H1 (cell line): ENCODE measurements around the gene MYO16. TPM values are rescaled to one million over a fixed set of nuclear protein-coding genes. Genes with fewer than 3 reads are reported as not detected.

Experiments
- CTCF ChIA-PET: fragments of 300-600 bp; sonication (Branson Sonifier 250); formaldehyde crosslinking; loops from one replicate; lab custom pipeline; 2021; ENCODE audit not compliant: partially characterized antibody; lab: Charles Lee
- POLR2A ChIA-PET: fragments of 300-600 bp; sonication (Branson Sonifier 250); formaldehyde crosslinking; loops from one replicate; lab custom pipeline; 2021; ENCODE audit warnings: inconsistent platforms; ENCODE audit not compliant: partially characterized antibody; lab: Charles Lee
- DNase-seq, 2 experiments: peaks; one replicate each; pipeline versions ENCODE4 v3.0.0 to v3.0.0-alpha.2; 2010 to 2022; ENCODE audit warnings: low spot score in 2 of 2, low read depth in 1 of 2, mixed read lengths in 1 of 2
- FAIRE-seq: peaks from 2 replicates; lab custom pipeline; 2011; peaks lifted over from hg19 to GRCh38; lab: Jason Lieb, UNC
- H2AFZ ChIP-seq: 2 replicates; pipeline ENCODE4 v1.8.1; 2012; ENCODE audit warnings: low read length, inconsistent platforms
- H2AK5ac ChIP-seq: 2 replicates; pipeline ENCODE4 v1.6.1; 2013; ENCODE audit warnings: low read depth, low read length
- H2BK120ac ChIP-seq: replicated peaks from 2 replicates; pipeline ENCODE3; 2013; ENCODE audit warnings: low read depth, low read length, inconsistent platforms
- H2BK12ac ChIP-seq: 2 replicates; pipeline ENCODE4 v1.6.1; 2013; ENCODE audit warnings: low read depth, low read length
- H2BK15ac ChIP-seq: 2 replicates; pipeline ENCODE4 v1.6.1; 2013; ENCODE audit warnings: low read length
- H2BK20ac ChIP-seq: 2 replicates; pipeline ENCODE4 v1.6.1; 2013; ENCODE audit warnings: low read length
- H2BK5ac ChIP-seq: 2 replicates; pipeline ENCODE4 v1.6.1; 2013; ENCODE audit warnings: low read depth, low read length
- H3K14ac ChIP-seq: 2 replicates; pipeline ENCODE4 v1.6.1; 2013; ENCODE audit warnings: inconsistent platforms; ENCODE audit not compliant: insufficient read length
- H3K18ac ChIP-seq: 2 replicates; pipeline ENCODE4 v1.6.1; 2013; ENCODE audit warnings: low read length; ENCODE audit errors: extremely low read depth
- H3K23ac ChIP-seq: 2 replicates; pipeline ENCODE4 v1.6.1; 2013; ENCODE audit warnings: inconsistent platforms; ENCODE audit not compliant: insufficient read length
- H3K23me2 ChIP-seq: 2 replicates; pipeline ENCODE4 v1.6.1; 2013; ENCODE audit warnings: low read depth, low read length
- H3K27ac ChIP-seq: 2 replicates; pipeline ENCODE4 v1.6.1; 2011; ENCODE audit warnings: low read depth, low read length, inconsistent platforms
- H3K27me3 ChIP-seq, 4 experiments: replicated peaks in 1 of 4; 1 replicate in 1 of 4; 2 replicates in 3 of 4; pipeline versions ENCODE4 v1.6.1 to v1.8.1; 2011 to 2013; ENCODE audit warnings: low read length in 3 of 4, mild to moderate bottlenecking in 3 of 4, inconsistent platforms in 2 of 4, mixed read lengths in 2 of 4, moderate library complexity in 1 of 4; ENCODE audit not compliant: control insufficient read depth in 3 of 4, insufficient read depth in 3 of 4; ENCODE audit errors: extremely low read depth in 1 of 4
- H3K36me3 ChIP-seq, 4 experiments: 2 replicates each; pipeline versions ENCODE4 v1.6.1 to v1.8.1; 2011 to 2013; ENCODE audit warnings: mild to moderate bottlenecking in 4 of 4, low read length in 3 of 4, moderate library complexity in 2 of 4, control low read depth in 1 of 4, inconsistent platforms in 1 of 4; ENCODE audit not compliant: insufficient read depth in 4 of 4, control insufficient read depth in 2 of 4
- H3K4ac ChIP-seq: replicated peaks from 2 replicates; pipeline ENCODE3; 2013; ENCODE audit warnings: low read length, low read depth, mixed read lengths, inconsistent platforms; ENCODE audit not compliant: insufficient read length
- H3K4me1 ChIP-seq, 4 experiments: replicated peaks in 1 of 4; 1 replicate in 1 of 4; 2 replicates in 3 of 4; pipeline versions ENCODE4 v1.6.1 to v1.8.1; 2011 to 2013; ENCODE audit warnings: low read length in 3 of 4, inconsistent platforms in 2 of 4, mixed read lengths in 1 of 4; ENCODE audit not compliant: insufficient read depth in 4 of 4, control insufficient read depth in 3 of 4
- H3K4me2 ChIP-seq, 2 experiments: 2 replicates each; pipeline versions ENCODE4 v1.6.1 to v1.8.1; 2011 to 2013; ENCODE audit warnings: low read depth in 2 of 2, low read length in 2 of 2, control low read depth in 1 of 2, inconsistent platforms in 1 of 2, mild to moderate bottlenecking in 1 of 2; ENCODE audit not compliant: insufficient read depth in 1 of 2
- H3K4me3 ChIP-seq, 4 experiments: fragments of 200-600, 300-600 bp in 1 of 4; sonication (generic), shearing (Covaris generic), sonication (Bioruptor Twin) in 1 of 4; 2 replicates each; pipeline versions ENCODE4 v1.5.1 to v1.8.1; 2011 to 2016; ENCODE audit warnings: low read length in 4 of 4, low read depth in 3 of 4, control low read depth in 2 of 4, inconsistent platforms in 2 of 4, mild to moderate bottlenecking in 2 of 4, mixed read lengths in 1 of 4, moderate library complexity in 1 of 4; ENCODE audit not compliant: insufficient read depth in 2 of 4; ENCODE audit errors: extremely low read depth in 1 of 4
- H3K56ac ChIP-seq: replicated peaks from 2 replicates; pipeline ENCODE3; 2013; ENCODE audit warnings: low read depth, mild to moderate bottlenecking, mixed read lengths, low read length, inconsistent platforms; ENCODE audit not compliant: insufficient read length
- H3K79me1 ChIP-seq: 2 replicates; pipeline ENCODE4 v1.6.1; 2013; ENCODE audit warnings: low read depth, low read length, control low read depth
- H3K79me2 ChIP-seq, 2 experiments: 2 replicates each; pipeline versions ENCODE4 v1.6.1 to v1.8.1; 2012 to 2013; ENCODE audit warnings: low read length in 2 of 2, mild to moderate bottlenecking in 2 of 2, inconsistent platforms in 1 of 2; ENCODE audit not compliant: insufficient read depth in 2 of 2, control insufficient read depth in 1 of 2
- H3K9ac ChIP-seq, 4 experiments: replicated peaks in 1 of 4; 1 replicate in 1 of 4; 2 replicates in 3 of 4; pipeline versions ENCODE4 v1.6.1 to v1.8.1; 2011 to 2013; ENCODE audit warnings: low read depth in 3 of 4, low read length in 3 of 4, control low read depth in 2 of 4, mild to moderate bottlenecking in 2 of 4, moderate library complexity in 2 of 4, inconsistent platforms in 1 of 4; ENCODE audit errors: extremely low read depth in 1 of 4
- H3K9me3 ChIP-seq, 2 experiments: 2 replicates each; pipeline versions ENCODE4 v1.6.1 to v1.8.1; 2012 to 2013; ENCODE audit warnings: mild to moderate bottlenecking in 2 of 2, moderate library complexity in 2 of 2, control low read depth in 1 of 2, inconsistent platforms in 1 of 2, low read depth in 1 of 2, low read length in 1 of 2, mixed read lengths in 1 of 2; ENCODE audit not compliant: insufficient read depth in 2 of 2
- H4K20me1 ChIP-seq, 2 experiments: replicated peaks in 1 of 2; 2 replicates each; pipeline versions ENCODE3 to v1.8.1; 2011 to 2013; ENCODE audit warnings: inconsistent platforms in 2 of 2, low read length in 2 of 2, mild to moderate bottlenecking in 1 of 2; ENCODE audit not compliant: insufficient read depth in 2 of 2, control insufficient read depth in 1 of 2
- H4K5ac ChIP-seq: 2 replicates; pipeline ENCODE4 v1.6.1; 2013; ENCODE audit warnings: low read length, low read depth, mixed read lengths, inconsistent platforms; ENCODE audit not compliant: insufficient read length
- H4K8ac ChIP-seq: 2 replicates; pipeline ENCODE4 v1.8.0; 2013; ENCODE audit warnings: mild to moderate bottlenecking, moderate library complexity, low read length, inconsistent platforms; ENCODE audit not compliant: insufficient read depth; ENCODE audit errors: extremely low read depth
- H4K91ac ChIP-seq: replicated peaks from 2 replicates; pipeline ENCODE3; 2013; ENCODE audit warnings: low read length, mixed read lengths, inconsistent platforms; ENCODE audit not compliant: insufficient read length
- ASH2L ChIP-seq: fragments of 200-600, 300-600 bp; sonication (generic); IDR thresholded peaks from one replicate; pipeline ENCODE4 v1.7.1; 2017; ENCODE audit warnings: low read length
- CEBPB ChIP-seq: IDR thresholded peaks from 2 replicates; pipeline ENCODE4 v1.6.1; 2012; ENCODE audit warnings: low read depth, low read length
- CHD1 ChIP-seq: IDR thresholded peaks from 2 replicates; pipeline ENCODE4 v1.6.1; 2012; ENCODE audit warnings: low read depth, low read length, improper control_type of control experiment
- FOSL1 ChIP-seq: IDR thresholded peaks from 2 replicates; pipeline ENCODE4 v1.6.1; 2011; ENCODE audit warnings: mild to moderate bottlenecking, low read depth, low read length, moderate library complexity; ENCODE audit not compliant: insufficient read depth
- GTF2F1 ChIP-seq: IDR thresholded peaks from 2 replicates; pipeline ENCODE4 v1.6.1; 2012; ENCODE audit warnings: low read depth, low read length, improper control_type of control experiment, borderline replicate concordance
- KDM1A ChIP-seq: fragments of 200-600, 300-600 bp; sonication (generic); IDR thresholded peaks from 2 replicates; pipeline ENCODE4 v1.7.1; 2016; ENCODE audit warnings: mild to moderate bottlenecking, low read length, borderline replicate concordance
- NANOG ChIP-seq: IDR thresholded peaks from 2 replicates; pipeline ENCODE4 v1.6.1; 2011; ENCODE audit warnings: low read length, low read depth, mild to moderate bottlenecking, inconsistent platforms; ENCODE audit not compliant: insufficient read depth, poor library complexity, severe bottlenecking
- RAD21 ChIP-seq, 2 experiments: IDR thresholded peaks in 1 of 2; conservative IDR thresholded peaks in 1 of 2; 2 replicates each; pipeline ENCODE4 v1.6.1; 2011; ENCODE audit warnings: low read depth in 2 of 2, low read length in 2 of 2, improper control_type of control experiment in 1 of 2, inconsistent platforms in 1 of 2, mild to moderate bottlenecking in 1 of 2, moderate library complexity in 1 of 2
- RBBP5 ChIP-seq: IDR thresholded peaks from 2 replicates; pipeline ENCODE4 v1.7.1; 2012; ENCODE audit warnings: low read depth, mild to moderate bottlenecking, inconsistent platforms, low read length, moderate library complexity, borderline replicate concordance
- RXRA ChIP-seq: IDR thresholded peaks from 2 replicates; pipeline ENCODE4 v1.6.1; 2011; ENCODE audit warnings: low read depth, mild to moderate bottlenecking, low read length, moderate library complexity; ENCODE audit not compliant: insufficient read depth
- SIX5 ChIP-seq: IDR thresholded peaks from 2 replicates; pipeline ENCODE4 v1.6.1; 2011; ENCODE audit warnings: mild to moderate bottlenecking, low read depth, low read length
- SP1 ChIP-seq: IDR thresholded peaks from 2 replicates; pipeline ENCODE4 v1.6.1; 2011; ENCODE audit warnings: low read depth, low read length
- SRF ChIP-seq: IDR thresholded peaks from 2 replicates; pipeline ENCODE4 v1.6.1; 2011; ENCODE audit warnings: mild to moderate bottlenecking, low read depth, low read length, moderate library complexity
- TAF1 ChIP-seq: IDR thresholded peaks from 2 replicates; pipeline ENCODE4 v1.6.1; 2011; ENCODE audit warnings: mild to moderate bottlenecking, low read depth, low read length
- TEAD4 ChIP-seq: IDR thresholded peaks from 2 replicates; pipeline ENCODE4 v1.6.1; 2012; ENCODE audit warnings: low read depth, low read length, inconsistent platforms, mixed read lengths
- WGBS, 2 experiments: shearing (Covaris generic) in 1 of 2; methylation state at CpG; one replicate each; pipeline versions ENCODE4 v1.1.6 to v1.1.7; 2013 to 2015; ENCODE audit warnings: low lambda C conversion rate in 2 of 2, mixed read lengths in 2 of 2, inconsistent platforms in 1 of 2, low coverage in 1 of 2, missing lambda C conversion rate in 1 of 2; ENCODE audit not compliant: insufficient replicate concordance in 2 of 2, insufficient coverage in 1 of 2, insufficient read length in 1 of 2; ENCODE audit errors: extremely low coverage in 1 of 2, missing lambda C conversion rate in 1 of 2; 5-methylcytosine and 5-hydroxymethylcytosine counted together
- polyA plus RNA-seq, 7 experiments: library from polyadenylated mRNA; depleted of rRNA in 3 of 7; stranded (reverse) in 5 of 7; unstranded in 2 of 7; fragments of >200 nt in 5 of 7; fragments of 200-250 nt in 2 of 7; gene quantifications; 1 replicate in 5 of 7; 2 replicates in 1 of 7; 4 replicates in 1 of 7; pipeline versions ENCODE4 v1.2.1 to v1.2.3, GENCODE V29; 2011 to 2013; ENCODE audit warnings: missing spikeins in 2 of 7, mixed read lengths in 2 of 7
- total RNA-seq: library from RNA; stranded (reverse); fragmentation: NEBNext Ultra II Directional; extraction: Animal tissue kit (Norgen Biotek cat#: 25700); gene quantifications from 2 replicates; pipeline ENCODE4 v1.2.1, GENCODE V29; 2021

The MYO16 gene
- total and polyA plus RNA-seq, 2 of the 8 experiments (the other 6 are each of a cell fraction or from before 2014, with no cell fraction given), result 0.02 to 0.22 TPM

GRCh38 chr13:108834193-108834592 is 204.8 kb downstream of the MYO16 start:
- 67% methylated on average over 1 of the region's 1 CpG; no CpG with 5 or more reads in 1 of the 2 experiments for WGBS, 2 experiments
- FAIRE-seq, result no peak
- POLR2A ChIA-PET, result no interaction called here
- TF ChIP-seq RAD21 (IDR thresholded peaks at IDR 0.05 in 1 of 2, conservative IDR thresholded peaks at IDR 0.05 in 1 of 2; ENCODE audit: low read depth in 2 of 2, low read length in 2 of 2) (no peak), SRF (no peak), FOSL1 (no peak), KDM1A (no peak), NANOG (no peak), TEAD4 (no peak), RBBP5 (no peak), GTF2F1 (no peak), CEBPB (no peak), CHD1 (no peak), ASH2L (no peak), RXRA (no peak), SIX5 (no peak), TAF1 (no peak), SP1 (no peak)

More at GRCh38 chr13:108834193-108834592, 204.8 kb downstream of the MYO16 start:
- Histone ChIP-seq H4K91ac (no peak overlapping the region), H2BK12ac (no peak overlapping the region), H3K14ac (no peak overlapping the region), H3K79me2 (no peaks in the 10 kb centered on the region), H3K27ac (no peak overlapping the region), H3K4me3 (no peak overlapping the region), H4K20me1 (no peaks in the 10 kb centered on the region), H3K4me1 (no peaks in the 10 kb centered on the region), H3K4me2 (no peak overlapping the region), H2BK15ac (no peak overlapping the region), H2BK20ac (no peak overlapping the region), H3K9me3 (peaks cover 9 to 10% of the 10 kb centered on the region in 2 experiments), H3K18ac (no peak overlapping the region), H3K9ac (no peak overlapping the region), H3K27me3 (no peaks in the 10 kb centered on the region), H4K8ac (no peak overlapping the region), H2BK5ac (no peak overlapping the region), H2BK120ac (no peak overlapping the region), H4K5ac (no peak overlapping the region), H3K23me2 (no peaks in the 10 kb centered on the region), H3K36me3 (no peaks in the 10 kb centered on the region), H2AFZ (no peak overlapping the region), H3K79me1 (no peaks in the 10 kb centered on the region), H3K23ac (no peak overlapping the region), H3K56ac (no peak overlapping the region), H2AK5ac (no peak overlapping the region), H3K4ac (no peak overlapping the region)
- CTCF ChIA-PET, result interaction anchor here (0.6 kb wide), 1 partner anchor 9 kb away, joined by 3 read pairs; no protein-coding TSS in a partner anchor
- no peak for DNase-seq
